IPS-15b (cell line): ENCODE measurements around the gene GUCY1A1.

ENCODE experiments used
- H3K27me3 ChIP-seq: one replicate; pipeline ENCODE4 v1.6.1; 2013; ENCODE audit warnings: low read length; ENCODE audit not compliant: control insufficient read depth, insufficient read depth
- H3K36me3 ChIP-seq: one replicate; pipeline ENCODE4 v1.6.1; 2013; ENCODE audit warnings: low read length; ENCODE audit not compliant: control insufficient read depth, insufficient read depth
- H3K4me1 ChIP-seq: one replicate; pipeline ENCODE4 v1.6.1; 2013; ENCODE audit warnings: mild to moderate bottlenecking, low read length; ENCODE audit not compliant: control insufficient read depth, insufficient read depth
- H3K4me3 ChIP-seq: one replicate; pipeline ENCODE4 v1.5.1; 2013; ENCODE audit warnings: low read depth, low read length
- H3K9ac ChIP-seq: one replicate; pipeline ENCODE4 v1.6.1; 2013; ENCODE audit warnings: low read depth, mild to moderate bottlenecking, low read length
- H3K9me3 ChIP-seq: one replicate; pipeline ENCODE4 v1.6.1; 2013; ENCODE audit warnings: mild to moderate bottlenecking, low read length; ENCODE audit not compliant: control insufficient read depth, insufficient read depth

Gene GUCY1A1

GRCh38 chr4:155681886-155682285 lies 15.2 kb downstream of the GUCY1A1 start:
- H3K27me3 ChIP-seq, result no peaks in the 10 kb centered on the region
- no peaks in the 10 kb centered on the region for H3K4me1 ChIP-seq
- no peak overlapping the region for H3K4me3 ChIP-seq
- H3K36me3 ChIP-seq, result no peaks in the 10 kb centered on the region
- no peak overlapping the region for H3K9ac ChIP-seq
- no peaks in the 10 kb centered on the region for H3K9me3 ChIP-seq

GRCh38 chr4:155684423-155684822 lies 17.8 kb downstream of the GUCY1A1 start:
- no peaks in the 10 kb centered on the region for H3K36me3 ChIP-seq
- no peaks in the 10 kb centered on the region for H3K27me3 ChIP-seq
- H3K4me3 ChIP-seq, result no peak overlapping the region
- H3K9me3 ChIP-seq, result no peaks in the 10 kb centered on the region
- H3K9ac ChIP-seq, result no peak overlapping the region
- no peaks in the 10 kb centered on the region for H3K4me1 ChIP-seq

- Histone ChIP-seq H3K27me3 (no peaks in the 10 kb centered on the region), H3K9me3 (no peaks in the 10 kb centered on the region), H3K36me3 (no peaks in the 10 kb centered on the region), H3K4me1 (no peaks in the 10 kb centered on the region), H3K9ac (no peak overlapping the region), H3K4me3 (no peak overlapping the region)
Observed at GRCh38 chr4:155684892-155685541, 18.4 kb downstream of the GUCY1A1 start.

- no peak overlapping the region for H3K4me3 ChIP-seq
- H3K27me3 ChIP-seq, result no peaks in the 10 kb centered on the region
- H3K36me3 ChIP-seq, result no peaks in the 10 kb centered on the region
- H3K9me3 ChIP-seq, result no peaks in the 10 kb centered on the region
- H3K9ac ChIP-seq, result no peak overlapping the region
- no peaks in the 10 kb centered on the region for H3K4me1 ChIP-seq
Observed at GRCh38 chr4:155687380-155687982, 20.8 kb downstream of the GUCY1A1 start.

GRCh38 chr4:155688211-155688610 lies 21.6 kb downstream of the GUCY1A1 start:
- no peaks in the 10 kb centered on the region for H3K9me3 ChIP-seq
- no peaks in the 10 kb centered on the region for H3K4me1 ChIP-seq
- H3K36me3 ChIP-seq, result no peaks in the 10 kb centered on the region
- H3K9ac ChIP-seq, result no peak overlapping the region
- no peak overlapping the region for H3K4me3 ChIP-seq
- no peaks in the 10 kb centered on the region for H3K27me3 ChIP-seq

- H3K36me3 ChIP-seq, result no peaks in the 10 kb centered on the region
- no peaks in the 10 kb centered on the region for H3K9me3 ChIP-seq
- no peaks in the 10 kb centered on the region for H3K4me1 ChIP-seq
- no peak overlapping the region for H3K4me3 ChIP-seq
- no peak overlapping the region for H3K9ac ChIP-seq
- no peaks in the 10 kb centered on the region for H3K27me3 ChIP-seq
Observed at GRCh38 chr4:155688860-155689259, 22.2 kb downstream of the GUCY1A1 start.

GRCh38 chr4:155690044-155690837 lies 23.6 kb downstream of the GUCY1A1 start:
- Histone ChIP-seq H3K36me3 (no peaks in the 10 kb centered on the region), H3K4me3 (no peak overlapping the region), H3K9me3 (no peaks in the 10 kb centered on the region), H3K4me1 (no peaks in the 10 kb centered on the region), H3K9ac (no peak overlapping the region), H3K27me3 (no peaks in the 10 kb centered on the region)

- no peak overlapping the region for H3K4me3 ChIP-seq
- no peaks in the 10 kb centered on the region for H3K9me3 ChIP-seq
- no peaks in the 10 kb centered on the region for H3K36me3 ChIP-seq
- no peaks in the 10 kb centered on the region for H3K4me1 ChIP-seq
- no peak overlapping the region for H3K9ac ChIP-seq
- no peaks in the 10 kb centered on the region for H3K27me3 ChIP-seq
Observed at GRCh38 chr4:155692361-155692760, 25.7 kb downstream of the GUCY1A1 start.

GRCh38 chr4:155693015-155693663 lies 26.5 kb downstream of the GUCY1A1 start:
- Histone ChIP-seq H3K27me3 (no peaks in the 10 kb centered on the region), H3K9me3 (no peaks in the 10 kb centered on the region), H3K4me3 (no peak overlapping the region)

GRCh38 chr4:155694100-155694785 lies 27.6 kb downstream of the GUCY1A1 start:
- Histone ChIP-seq H3K9me3 (no peaks in the 10 kb centered on the region), H3K4me3 (no peak overlapping the region), H3K27me3 (no peaks in the 10 kb centered on the region), H3K36me3 (no peaks in the 10 kb centered on the region), H3K4me1 (no peaks in the 10 kb centered on the region), H3K9ac (no peak overlapping the region)

More at GRCh38 chr4:155693015-155693663, 26.5 kb downstream of the GUCY1A1 start:
- Histone ChIP-seq H3K9ac (no peak overlapping the region), H3K4me1 (no peaks in the 10 kb centered on the region), H3K36me3 (no peaks in the 10 kb centered on the region)

- Histone ChIP-seq H3K4me1 (no peaks in the 10 kb centered on the region), H3K27me3 (no peaks in the 10 kb centered on the region), H3K4me3 (no peak overlapping the region), H3K9me3 (no peaks in the 10 kb centered on the region), H3K36me3 (no peaks in the 10 kb centered on the region), H3K9ac (no peak overlapping the region)
Observed at GRCh38 chr4:155696226-155696625, 29.6 kb downstream of the GUCY1A1 start.
